ENCODE measurements around the gene TNNI3. TPM values are rescaled to one million over a fixed set of nuclear protein-coding genes. Genes with fewer than 3 reads are reported as not detected.

TNNI3 gene
- total and polyA plus RNA-seq, 9 of the 15 experiments (the other 6 are each of a cell fraction or from before 2014, with no cell fraction given), result 4.7 to 158 (median 42.0) TPM

DNA sequence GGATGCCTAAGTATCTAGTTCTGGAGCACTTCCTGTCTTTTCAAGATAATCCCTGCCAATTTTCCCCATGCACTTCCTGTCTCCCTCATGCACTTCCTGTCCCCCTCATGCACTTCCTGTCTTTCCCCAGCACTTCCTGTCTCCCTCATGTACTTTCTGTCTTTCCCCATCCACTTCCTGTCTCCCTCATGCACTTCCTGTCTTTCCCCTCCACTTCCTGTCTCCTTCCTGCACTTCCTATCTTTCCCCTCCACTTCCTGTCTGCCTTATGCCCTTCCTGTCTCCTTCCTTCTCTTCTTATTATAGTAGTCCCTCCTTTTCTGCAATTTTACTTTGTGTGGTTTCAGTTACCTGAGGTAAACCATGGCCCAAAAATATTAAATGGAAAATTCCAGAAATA, 5.5 kb downstream of the TNNI3 start (continued):
- TF ChIP-seq ZNF407 (IDR thresholded peaks at IDR 0.05; ENCODE audit: low read depth) (peak; percentile 24; the same call in 1 of the 2 replicates), GABPA (tag; conservative IDR thresholded peaks at IDR 0.05; ENCODE audit: low read depth) (peak; percentile 90), ASH1L (IDR thresholded peaks at IDR 0.05; ENCODE audit: borderline replicate concordance, low read depth, partially characterized antibody) (peak; percentile 84), CREBBP (IDR thresholded peaks at IDR 0.05; ENCODE audit: low read depth, low read length) (no peak), ZNF384 (IDR thresholded peaks at IDR 0.05; ENCODE audit: low read depth, low read length) (no peak), THRAP3 (IDR thresholded peaks at IDR 0.05; ENCODE audit: borderline replicate concordance) (peak; percentile 98), IRF9 (tag; IDR thresholded peaks at IDR 0.05) (no peak), ETV1 (tag; conservative IDR thresholded peaks at IDR 0.05; ENCODE audit: low read depth) (peak; percentile 81), EP400 (IDR thresholded peaks at IDR 0.05) (peak; percentile 71; the same call in 1 of the 2 replicates), MTA2 (IDR thresholded peaks at IDR 0.05; ENCODE audit: low read depth) (peak; percentile 18; the same call in 1 of the 2 replicates), ZBTB5 (IDR thresholded peaks at IDR 0.05) (peak; percentile 55; the same call in 1 of the 2 replicates)
- TF ChIP-seq, protein P1, sequence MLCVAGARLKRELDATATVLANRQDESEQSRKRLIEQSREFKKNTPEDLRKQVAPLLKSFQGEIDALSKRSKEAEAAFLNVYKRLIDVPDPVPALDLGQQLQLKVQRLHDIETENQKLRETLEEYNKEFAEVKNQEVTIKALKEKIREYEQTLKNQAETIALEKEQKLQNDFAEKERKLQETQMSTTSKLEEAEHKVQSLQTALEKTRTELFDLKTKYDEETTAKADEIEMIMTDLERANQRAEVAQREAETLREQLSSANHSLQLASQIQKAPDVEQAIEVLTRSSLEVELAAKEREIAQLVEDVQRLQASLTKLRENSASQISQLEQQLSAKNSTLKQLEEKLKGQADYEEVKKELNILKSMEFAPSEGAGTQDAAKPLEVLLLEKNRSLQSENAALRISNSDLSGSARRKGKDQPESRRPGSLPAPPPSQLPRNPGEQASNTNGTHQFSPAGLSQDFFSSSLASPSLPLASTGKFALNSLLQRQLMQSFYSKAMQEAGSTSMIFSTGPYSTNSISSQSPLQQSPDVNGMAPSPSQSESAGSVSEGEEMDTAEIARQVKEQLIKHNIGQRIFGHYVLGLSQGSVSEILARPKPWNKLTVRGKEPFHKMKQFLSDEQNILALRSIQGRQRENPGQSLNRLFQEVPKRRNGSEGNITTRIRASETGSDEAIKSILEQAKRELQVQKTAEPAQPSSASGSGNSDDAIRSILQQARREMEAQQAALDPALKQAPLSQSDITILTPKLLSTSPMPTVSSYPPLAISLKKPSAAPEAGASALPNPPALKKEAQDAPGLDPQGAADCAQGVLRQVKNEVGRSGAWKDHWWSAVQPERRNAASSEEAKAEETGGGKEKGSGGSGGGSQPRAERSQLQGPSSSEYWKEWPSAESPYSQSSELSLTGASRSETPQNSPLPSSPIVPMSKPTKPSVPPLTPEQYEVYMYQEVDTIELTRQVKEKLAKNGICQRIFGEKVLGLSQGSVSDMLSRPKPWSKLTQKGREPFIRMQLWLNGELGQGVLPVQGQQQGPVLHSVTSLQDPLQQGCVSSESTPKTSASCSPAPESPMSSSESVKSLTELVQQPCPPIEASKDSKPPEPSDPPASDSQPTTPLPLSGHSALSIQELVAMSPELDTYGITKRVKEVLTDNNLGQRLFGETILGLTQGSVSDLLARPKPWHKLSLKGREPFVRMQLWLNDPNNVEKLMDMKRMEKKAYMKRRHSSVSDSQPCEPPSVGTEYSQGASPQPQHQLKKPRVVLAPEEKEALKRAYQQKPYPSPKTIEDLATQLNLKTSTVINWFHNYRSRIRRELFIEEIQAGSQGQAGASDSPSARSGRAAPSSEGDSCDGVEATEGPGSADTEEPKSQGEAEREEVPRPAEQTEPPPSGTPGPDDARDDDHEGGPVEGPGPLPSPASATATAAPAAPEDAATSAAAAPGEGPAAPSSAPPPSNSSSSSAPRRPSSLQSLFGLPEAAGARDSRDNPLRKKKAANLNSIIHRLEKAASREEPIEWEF (CRISPR knock-in tag; IDR thresholded peaks at IDR 0.05), result no peak
